Suppressor macrophage treated with lipopolysaccharide for 1 hour (primary cell): ENCODE results near the gene ZCCHC7.
"Not testable (repeated sequence)": the region's sequence is repeated elsewhere in the genome, so short reads cannot be mapped to it uniquely, and the experiment has no call there.

Experiments used
- DNase-seq, 3 donors: peaks; one replicate each; pipeline ENCODE4 v3.0.0-alpha.2; 2020 to 2022

The ZCCHC7 gene

GRCh38 chr9:37121881-37122280 is 1.5 kb downstream of the ZCCHC7 start:
- DNase-seq: no peak

GRCh38 chr9:37126214-37126788 is 5.9 kb downstream of the ZCCHC7 start:
- DNase-seq: no peak

- no peak for DNase-seq
Measured at GRCh38 chr9:37127018-37127417, 6.6 kb downstream of the ZCCHC7 start.

- DNase-seq: peak in 1 of 3 donors; percentile 22
Measured at GRCh38 chr9:37128051-37128450, 7.7 kb downstream of the ZCCHC7 start.

GRCh38 chr9:37134166-37134565 is 13.8 kb downstream of the ZCCHC7 start:
- DNase-seq: no peak

- DNase-seq: no peak
Measured at GRCh38 chr9:37141015-37141414, 20.6 kb downstream of the ZCCHC7 start.

- DNase-seq: no peak
Measured at GRCh38 chr9:37144762-37145161, 24.4 kb downstream of the ZCCHC7 start.

- DNase-seq: peak; percentile 25 to 74 (median 65)
Measured at GRCh38 chr9:37146410-37146809, 26.0 kb downstream of the ZCCHC7 start.

GRCh38 chr9:37148181-37148580 is 27.8 kb downstream of the ZCCHC7 start:
- DNase-seq: no peak

GRCh38 chr9:37149666-37150308 is 29.4 kb downstream of the ZCCHC7 start:
- peak; percentile 43 to 81 (median 79) for DNase-seq

- DNase-seq: no peak
Measured at GRCh38 chr9:37150415-37150814, 30.0 kb downstream of the ZCCHC7 start.

GRCh38 chr9:37151812-37152211 is 31.4 kb downstream of the ZCCHC7 start:
- peak in 1 of 3 donors; percentile 10 for DNase-seq

GRCh38 chr9:37152365-37152764 is 32.0 kb downstream of the ZCCHC7 start:
- no peak for DNase-seq

GRCh38 chr9:37155601-37156000 is 35.2 kb downstream of the ZCCHC7 start:
- no peak for DNase-seq

GRCh38 chr9:37156205-37156604 is 35.8 kb downstream of the ZCCHC7 start:
- no peak for DNase-seq

GRCh38 chr9:37156781-37157356 is 36.5 kb downstream of the ZCCHC7 start:
- peak; percentile 33 to 52 (median 44) for DNase-seq

- DNase-seq: peak; percentile 24 to 52 (median 44)
Measured at GRCh38 chr9:37157726-37158377, 37.5 kb downstream of the ZCCHC7 start.

- DNase-seq: no peak
Measured at GRCh38 chr9:37163299-37163698, 42.9 kb downstream of the ZCCHC7 start.

- DNase-seq: not testable (repeated sequence)
Measured at GRCh38 chr9:37164335-37164734, 44.0 kb downstream of the ZCCHC7 start.

- DNase-seq: no peak
Measured at GRCh38 chr9:37165644-37166043, 45.3 kb downstream of the ZCCHC7 start.

- no peak for DNase-seq
Measured at GRCh38 chr9:37167456-37168047, 47.2 kb downstream of the ZCCHC7 start.

- DNase-seq: peak; percentile 64 to 84 (median 76)
Measured at GRCh38 chr9:37172557-37172956, 52.2 kb downstream of the ZCCHC7 start.

- peak; percentile 13 to 56 (median 36) for DNase-seq
Measured at GRCh38 chr9:37174247-37174646, 53.9 kb downstream of the ZCCHC7 start.
